ENCODE measurements around the gene FAIM2.
A peak's percentile ranks its signal among the peaks of the same experiment; 100 is the strongest.
"Not testable (repeated sequence)": the region's sequence is repeated elsewhere in the genome, so short reads cannot be mapped to it uniquely, and the experiment has no call there.

Gene FAIM2

DNA sequence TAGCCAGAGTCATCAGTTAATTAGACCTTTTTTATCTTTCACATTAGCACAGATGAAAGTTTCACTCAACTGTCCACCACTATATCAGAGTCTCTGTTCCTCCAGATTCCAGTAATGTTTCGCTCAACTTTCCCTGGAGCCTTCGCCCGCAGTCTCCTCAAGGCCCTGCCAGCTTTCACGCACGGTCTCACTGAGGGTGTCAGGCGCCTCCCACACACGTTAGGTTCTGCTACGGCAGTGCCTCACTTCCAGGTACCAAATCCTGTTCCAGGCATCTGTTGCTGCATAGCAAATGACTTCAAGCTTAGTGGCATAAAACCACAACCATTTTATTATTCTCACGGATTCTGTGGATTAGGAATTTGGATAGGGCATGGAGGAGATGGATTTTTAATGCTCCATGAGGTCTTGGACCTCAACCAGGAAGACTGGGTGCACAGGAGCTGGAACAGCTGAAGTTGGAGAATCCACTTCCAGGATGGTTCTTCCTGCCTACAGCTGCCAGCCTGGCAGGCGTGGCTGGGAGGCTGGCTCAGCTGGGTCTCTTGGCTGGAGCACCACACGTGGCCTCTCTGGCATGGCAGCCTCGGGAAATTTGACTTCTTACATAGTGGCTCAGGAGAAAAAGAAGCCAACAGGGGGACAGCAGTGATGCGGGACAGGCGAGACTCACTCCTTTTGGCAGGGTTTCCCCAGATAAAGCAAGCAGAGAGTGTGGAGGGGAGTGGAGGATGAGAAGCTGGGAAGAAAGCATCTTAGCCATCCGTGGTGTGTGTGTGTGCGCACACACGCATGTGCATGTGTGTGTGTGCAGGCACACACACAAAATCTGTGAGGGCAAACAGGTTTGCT is 39.5 kb downstream of the FAIM2 start:
- no peak for DNase-seq (ENCODE audit: low spot score)

DNA sequence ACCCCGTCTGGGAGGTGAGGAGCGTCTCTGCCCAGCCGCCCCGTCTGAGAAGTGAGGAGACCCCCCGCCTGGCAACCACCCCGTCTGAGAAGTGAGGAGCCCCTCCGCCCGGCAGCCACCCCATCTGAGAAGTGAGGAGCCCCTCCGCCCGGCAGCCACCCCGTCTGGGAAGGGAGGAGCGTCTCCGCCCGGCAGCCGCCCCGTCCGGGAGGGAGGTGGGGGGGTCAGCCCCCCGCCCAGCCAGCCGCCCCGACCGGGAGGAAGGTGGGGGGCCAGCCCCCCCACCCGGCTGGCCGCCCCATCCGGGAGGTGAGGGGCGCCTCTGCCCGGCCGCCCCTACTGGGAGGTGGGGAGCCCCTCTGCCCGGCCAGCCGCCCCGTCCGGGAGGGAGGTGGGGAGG is 42.8 kb downstream of the FAIM2 start:
- not testable (repeated sequence) for DNase-seq (ENCODE audit: low spot score)

DNA sequence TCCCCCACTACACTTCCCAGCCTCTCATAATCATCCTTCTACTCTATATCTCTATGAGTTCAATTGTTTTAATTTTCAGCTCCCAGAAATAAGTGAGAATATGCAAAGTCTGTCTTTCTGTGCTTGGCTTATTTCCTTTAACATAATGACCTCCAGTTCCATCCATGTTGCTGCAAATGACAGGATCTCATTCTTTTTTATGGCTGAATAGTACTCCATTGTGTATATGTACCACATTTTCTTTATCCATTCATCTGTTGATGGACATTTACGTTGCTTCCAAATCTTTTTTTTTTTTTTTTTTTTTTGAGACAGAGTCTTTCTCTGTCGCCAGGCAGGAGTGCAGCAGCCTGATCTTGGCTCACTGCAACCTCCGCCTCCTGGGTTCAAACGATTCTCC is 47.8 kb downstream of the FAIM2 start:
- not testable (repeated sequence) for DNase-seq (ENCODE audit: low spot score)

DNA sequence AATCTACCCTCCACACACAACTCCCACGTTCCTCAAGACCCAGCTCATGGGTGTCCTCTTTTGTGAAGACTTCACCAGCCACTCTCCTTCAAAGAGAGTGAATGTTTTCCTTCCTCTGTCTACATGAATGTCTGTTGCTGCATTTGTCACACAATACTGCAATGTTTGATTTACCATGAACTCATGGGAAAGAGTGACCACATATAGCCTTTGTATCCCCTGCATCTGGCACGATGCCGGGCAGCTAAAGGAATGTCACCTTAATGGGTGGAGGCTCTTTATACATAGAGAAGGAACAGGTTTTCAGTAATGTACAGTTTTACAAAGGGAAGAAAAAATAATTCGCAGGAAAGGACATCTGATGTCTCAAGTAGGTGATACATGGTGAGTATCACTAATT is 48.7 kb downstream of the FAIM2 start:
- DNase-seq (ENCODE audit: low spot score), result no peak

DNA sequence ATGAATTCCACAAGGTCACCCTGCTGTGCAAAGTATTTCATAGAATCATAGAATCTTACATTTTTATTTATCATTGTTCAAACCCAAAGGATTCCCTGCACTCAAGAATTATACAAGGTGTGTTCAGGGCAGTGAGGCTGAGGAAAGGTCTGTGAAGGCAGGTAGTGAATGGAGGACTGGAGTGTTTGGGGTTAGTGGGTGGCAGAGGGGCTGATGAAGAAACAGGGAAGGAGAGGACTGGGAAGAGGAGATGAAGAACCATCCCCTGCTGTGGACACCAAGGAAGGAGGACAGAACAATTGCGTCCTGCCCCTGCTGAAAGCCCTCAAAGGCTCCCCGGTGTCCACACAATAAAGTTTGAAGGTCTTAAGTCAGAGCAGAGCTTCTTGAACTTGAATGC is 50.0 kb downstream of the FAIM2 start:
- DNase-seq (ENCODE audit: low spot score), result no peak

DNA sequence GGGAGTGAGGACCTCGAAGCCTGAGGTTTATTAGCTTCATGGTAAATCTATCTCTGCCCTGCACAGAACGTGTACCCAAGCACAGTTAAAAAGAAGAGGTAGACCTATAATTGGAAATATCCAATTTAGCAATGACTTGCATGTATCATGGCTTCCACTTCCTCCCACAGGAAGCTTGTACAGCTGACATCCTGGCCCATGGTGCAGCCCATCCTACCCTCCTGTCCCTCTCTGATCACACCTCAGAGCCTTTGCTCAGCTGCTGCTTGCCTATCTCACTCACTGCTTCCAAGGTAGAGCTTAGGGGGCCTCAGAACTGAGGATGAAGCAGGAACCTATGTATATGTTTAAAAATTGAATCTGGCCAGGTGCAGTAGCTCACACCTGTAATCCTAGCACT is 56.5 kb downstream of the FAIM2 start:
- DNase-seq (ENCODE audit: low spot score), result no peak

DNA sequence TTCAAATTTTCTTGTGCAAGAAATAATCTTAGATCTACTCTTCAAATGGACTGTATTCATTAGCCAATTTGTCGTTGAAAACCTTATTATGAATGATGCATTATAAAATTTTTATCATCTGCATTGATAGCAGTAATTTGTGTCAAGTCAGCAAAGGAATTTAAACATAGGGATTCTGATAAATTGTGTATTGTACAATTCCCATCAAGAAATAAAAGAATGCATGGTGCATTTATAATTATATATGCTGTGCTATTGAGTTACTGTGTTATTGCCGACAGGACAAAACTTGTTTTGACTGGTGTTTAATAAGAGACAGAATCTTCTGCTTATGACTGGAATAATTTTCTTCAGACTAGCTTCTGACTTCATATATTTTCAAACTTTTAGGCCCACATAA is 57.7 kb downstream of the FAIM2 start:
- no peak for DNase-seq (ENCODE audit: low spot score)

DNA sequence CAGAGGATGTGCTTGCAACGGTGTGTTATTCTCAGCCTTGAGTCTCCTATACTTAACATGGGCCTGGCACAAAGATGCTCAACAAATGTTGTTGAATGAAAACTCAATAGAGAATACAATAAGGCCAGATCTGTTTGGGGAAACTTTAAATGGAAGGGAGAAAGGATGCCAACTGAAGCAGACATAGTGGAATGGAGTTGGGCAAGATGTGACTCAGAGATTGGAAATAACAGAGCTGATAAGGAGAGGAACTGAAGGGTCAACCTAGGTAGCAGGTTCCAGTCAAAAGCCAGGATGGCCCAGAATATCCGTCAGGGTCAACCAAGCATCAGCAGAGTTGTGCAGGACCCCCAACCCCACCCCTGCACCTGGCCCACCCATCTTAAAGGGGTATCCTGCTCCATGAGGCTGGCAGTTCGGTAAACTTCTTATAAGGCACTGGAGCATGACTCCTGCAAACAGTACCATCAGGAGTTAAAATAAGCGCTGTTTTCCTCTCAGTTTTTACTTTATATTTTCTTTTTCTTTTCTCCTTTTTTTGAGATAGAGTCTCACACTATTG is 59.7 kb downstream of the FAIM2 start:
- DNase-seq (ENCODE audit: low spot score), result no peak

DNA sequence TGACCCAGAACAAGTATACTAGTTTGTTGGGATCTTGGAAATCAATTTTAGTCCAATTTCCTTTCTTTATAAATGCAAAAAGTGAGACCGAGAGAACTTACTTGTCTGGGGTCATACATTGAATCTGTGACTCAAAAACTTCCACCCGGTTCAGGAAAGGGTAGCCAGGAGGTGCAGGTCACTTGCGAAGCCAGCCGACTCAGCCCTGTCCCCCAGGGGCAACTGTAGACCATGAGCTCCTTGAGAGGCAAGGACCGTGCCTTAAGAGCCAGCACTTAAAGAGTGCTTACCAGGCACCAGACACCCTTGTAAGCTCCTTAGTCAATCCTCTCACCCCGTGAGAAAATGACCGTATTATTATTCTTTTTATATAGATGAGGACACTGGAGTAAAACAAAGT is 60.3 kb downstream of the FAIM2 start:
- no peak for DNase-seq (ENCODE audit: low spot score)

DNA sequence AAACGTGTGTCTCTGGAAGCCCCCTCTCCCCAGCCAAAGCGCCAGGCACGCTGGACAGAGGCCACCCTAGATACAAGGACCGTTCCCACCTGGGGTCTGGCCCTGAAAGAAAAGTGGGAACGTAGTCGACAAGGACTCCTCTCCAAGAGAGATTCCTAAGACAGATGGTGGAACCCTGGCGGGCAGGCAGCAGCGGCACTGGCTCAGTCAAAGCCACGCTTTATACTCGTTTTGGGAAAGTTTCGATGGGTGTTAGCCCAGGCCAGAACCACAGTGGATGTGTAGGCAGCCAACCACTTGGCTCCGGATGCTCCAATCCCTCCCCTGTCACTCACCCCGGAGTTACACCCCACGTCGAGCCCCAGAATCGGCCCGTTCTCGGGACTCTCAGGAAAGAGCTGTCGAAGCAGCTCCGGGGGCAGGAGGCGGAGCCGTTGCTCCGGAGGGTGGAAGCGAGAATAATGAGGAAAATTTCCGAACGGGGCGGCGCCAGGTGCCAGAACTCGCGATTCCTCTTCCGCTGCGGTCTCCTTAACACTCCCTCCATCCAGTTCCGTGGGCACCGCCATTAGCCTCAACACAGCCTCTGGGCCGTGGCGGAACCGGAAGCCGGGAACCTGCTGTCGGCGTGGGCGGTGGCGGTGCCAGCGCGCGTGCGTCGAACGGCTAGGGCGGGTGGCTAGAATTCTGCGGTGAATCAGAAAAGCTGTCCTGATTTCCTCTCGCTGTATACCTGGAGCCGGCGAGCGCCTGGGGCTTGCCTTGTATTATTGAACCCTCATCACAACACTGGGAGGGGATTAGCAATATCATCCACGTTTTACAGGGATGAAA is 61.0 kb downstream of the FAIM2 start, which contains the start of gene BCDIN3D:
Gene BCDIN3D (minus strand): TSS at position 588 of the 834 bp plus-strand sequence. CDS start 19 bp downstream, at position 569.
- DNase-seq (ENCODE audit: low spot score), result peak; percentile 78

DNA sequence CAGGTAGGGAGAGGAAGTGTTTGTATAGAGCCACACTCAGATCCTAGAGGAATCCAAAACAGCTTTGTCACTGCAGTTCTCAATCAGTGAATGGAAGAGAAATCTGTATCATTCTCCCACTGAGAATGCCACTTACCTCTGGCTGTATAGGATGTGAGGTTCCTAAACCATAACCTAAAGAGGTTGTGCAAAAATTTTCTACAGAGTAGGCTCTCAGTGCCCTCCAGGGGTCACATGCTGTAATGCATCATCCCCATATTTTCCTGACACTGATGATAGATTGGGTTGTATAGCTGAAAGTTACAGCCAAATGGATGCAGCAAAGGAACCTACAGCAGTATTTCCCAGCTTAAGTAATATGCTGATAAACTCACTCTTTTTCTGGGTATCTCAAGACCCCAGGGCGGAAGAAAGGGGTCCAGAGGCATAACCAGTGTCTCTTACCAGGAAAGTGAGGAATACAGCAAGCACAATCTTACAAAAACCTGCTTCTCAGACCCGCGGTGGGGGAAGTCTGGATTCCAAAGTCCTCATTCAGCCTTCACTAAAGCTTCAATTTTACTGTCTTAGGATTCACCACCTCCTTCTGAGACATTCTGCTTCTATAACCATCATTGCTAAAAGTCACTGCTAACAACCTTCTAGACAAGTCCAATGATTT is 64.6 kb downstream of the FAIM2 start:
- peak; percentile 42 for DNase-seq (ENCODE audit: low spot score)

DNA sequence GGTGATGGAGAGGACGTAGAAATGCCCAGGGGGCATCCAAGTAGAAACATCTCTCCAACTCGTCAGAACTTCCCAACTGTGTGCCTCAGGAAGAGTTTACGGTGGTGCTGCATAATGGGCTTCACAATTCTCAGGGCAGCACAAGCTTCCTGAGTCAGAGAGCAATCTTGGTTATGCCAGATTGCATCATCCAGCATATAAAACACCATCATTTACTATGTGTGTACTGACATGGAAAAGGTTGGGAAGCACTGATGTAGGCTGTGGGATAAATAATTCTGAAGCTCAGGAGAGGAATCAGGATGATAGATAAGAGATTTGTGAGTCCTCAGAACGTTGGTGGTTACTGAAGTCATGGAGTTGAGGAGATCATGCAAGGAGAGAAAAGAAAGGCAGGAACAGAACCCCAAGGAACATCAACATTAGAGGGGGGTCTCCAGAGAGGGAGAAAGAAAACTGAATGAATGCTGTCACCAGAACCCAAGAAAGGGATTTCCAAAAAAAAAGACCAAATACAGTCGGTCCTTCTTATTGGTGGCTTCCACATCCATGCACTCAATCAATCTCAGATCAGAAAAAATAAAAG is 70.8 kb downstream of the FAIM2 start:
- no peak for DNase-seq (ENCODE audit: low spot score)

DNA sequence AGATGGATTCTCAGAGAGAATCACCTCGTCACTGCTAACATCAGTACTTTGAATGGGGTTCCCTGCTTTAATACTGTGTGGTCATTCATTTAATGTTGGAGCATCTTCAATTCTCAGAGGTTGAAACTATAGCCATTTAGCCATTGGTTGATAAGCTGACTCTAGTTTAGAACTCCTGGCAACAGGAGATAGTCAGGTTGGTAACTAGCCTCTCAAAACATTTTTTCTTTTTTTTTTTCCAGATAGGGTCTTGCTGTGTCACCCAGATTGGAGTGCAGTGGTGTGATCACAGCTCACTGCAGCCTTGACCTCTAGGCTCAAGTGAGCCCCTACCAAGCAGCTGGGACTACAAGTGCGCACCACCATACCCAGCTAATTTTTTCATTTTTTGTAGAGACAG is 72.0 kb downstream of the FAIM2 start:
- no peak for DNase-seq (ENCODE audit: low spot score)

DNA sequence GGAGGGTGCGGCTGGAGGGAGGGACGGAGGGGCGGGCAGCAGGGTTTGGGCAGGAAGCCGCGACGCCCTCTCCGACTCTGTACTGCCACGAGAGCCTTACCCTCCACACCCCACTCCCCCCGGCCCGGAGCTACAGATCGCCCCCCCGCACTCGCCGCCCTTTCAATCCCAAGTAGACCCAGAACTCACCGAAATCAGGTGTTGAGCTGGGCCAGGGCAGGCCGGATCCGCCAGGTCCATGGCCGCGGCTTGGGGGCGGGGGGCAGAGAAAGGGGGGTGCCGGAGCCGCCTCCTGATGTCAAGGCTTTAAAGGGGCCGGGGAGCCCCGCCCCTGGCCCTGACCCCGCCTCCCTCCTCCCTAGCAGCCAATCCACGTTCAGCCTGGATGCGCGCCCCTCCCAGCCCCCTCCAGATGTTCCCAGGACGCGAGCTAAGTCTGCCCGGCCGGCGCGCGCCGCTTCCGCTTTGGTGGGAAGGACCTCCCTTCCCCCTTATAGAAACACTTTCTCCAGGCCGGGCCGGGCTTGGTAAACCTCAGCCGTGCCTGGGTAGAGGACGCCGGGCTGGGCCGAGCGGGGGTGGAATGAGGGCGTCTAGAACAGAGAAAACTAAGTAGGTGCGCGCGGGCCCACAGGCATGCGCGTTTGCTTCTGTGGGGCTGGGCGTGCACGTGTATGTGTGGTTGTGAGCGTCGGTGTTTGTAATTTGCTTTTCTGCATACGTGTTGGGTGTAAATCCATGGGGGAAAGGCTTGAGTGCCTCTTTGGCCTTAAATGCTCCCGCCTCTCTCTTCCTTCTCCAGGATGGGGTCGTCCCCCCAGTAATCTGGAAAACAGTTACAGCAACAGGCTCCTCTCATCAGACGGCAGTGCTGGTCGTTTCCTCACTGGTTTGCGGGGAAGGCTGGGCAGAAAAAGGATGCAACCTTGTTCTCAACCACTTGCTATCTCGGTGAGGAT is 75.3 kb downstream of the FAIM2 start, which contains the start of gene NCKAP5L:
Gene NCKAP5L (minus strand): TSS at position 281 of the 959 bp plus-strand sequence. CDS start 24,369 bp downstream, outside the sequence.
- DNase-seq (ENCODE audit: low spot score), result peak; percentile 97

DNA sequence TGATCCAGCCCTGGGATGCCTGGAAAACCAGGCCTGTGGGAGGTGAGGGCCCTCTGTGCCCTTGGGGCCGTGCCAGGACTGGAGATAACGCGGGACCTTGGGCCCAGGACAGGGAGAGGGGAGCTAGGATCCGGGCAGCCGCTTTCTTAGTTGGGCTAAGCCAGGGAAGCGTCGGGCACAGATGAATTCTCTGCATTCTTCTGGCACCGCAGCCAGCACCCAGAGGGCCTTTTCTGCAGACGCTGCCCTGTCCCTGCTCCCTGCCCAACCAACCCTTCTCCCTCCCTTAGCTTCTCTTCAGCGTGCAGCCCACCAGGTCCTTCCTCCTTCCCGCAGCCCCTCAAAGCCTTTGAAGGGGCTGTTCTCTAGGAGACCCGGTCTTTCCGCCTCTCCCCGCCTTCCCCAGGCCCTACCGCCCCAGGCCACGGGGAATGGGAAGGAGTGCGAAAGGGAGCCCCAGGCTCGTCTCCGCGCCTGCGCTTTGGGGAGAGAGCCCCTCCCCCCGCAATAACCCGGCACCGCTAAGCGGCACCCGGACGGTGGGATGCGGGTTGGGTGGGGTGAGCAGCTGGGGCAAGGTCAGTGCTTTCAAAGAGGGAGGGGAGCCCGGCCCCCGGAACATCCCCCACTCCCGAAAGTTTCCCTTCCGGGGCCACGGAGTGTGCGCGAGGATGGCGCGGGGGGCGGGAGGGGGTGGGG is 76.2 kb downstream of the FAIM2 start:
- peak; percentile 41 for DNase-seq (ENCODE audit: low spot score)

DNA sequence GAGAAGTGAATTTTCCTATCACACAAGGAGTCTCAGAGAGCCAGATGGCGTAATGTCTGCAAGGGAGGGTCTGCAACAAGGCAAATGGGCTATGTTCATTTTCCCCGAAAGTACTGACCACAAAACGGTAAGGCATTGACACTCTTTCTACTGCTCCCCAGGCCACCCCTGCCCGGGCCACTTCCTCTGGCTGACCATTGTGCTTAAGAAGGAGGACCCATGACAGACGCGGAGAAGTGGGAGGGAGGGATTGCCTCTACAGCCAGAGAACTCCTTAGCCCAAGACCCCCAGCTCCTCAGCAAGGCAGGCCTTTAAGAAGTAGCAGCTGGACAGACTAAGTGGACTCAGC is 76.7 kb downstream of the FAIM2 start:
- no peak for DNase-seq (ENCODE audit: low spot score)

DNA sequence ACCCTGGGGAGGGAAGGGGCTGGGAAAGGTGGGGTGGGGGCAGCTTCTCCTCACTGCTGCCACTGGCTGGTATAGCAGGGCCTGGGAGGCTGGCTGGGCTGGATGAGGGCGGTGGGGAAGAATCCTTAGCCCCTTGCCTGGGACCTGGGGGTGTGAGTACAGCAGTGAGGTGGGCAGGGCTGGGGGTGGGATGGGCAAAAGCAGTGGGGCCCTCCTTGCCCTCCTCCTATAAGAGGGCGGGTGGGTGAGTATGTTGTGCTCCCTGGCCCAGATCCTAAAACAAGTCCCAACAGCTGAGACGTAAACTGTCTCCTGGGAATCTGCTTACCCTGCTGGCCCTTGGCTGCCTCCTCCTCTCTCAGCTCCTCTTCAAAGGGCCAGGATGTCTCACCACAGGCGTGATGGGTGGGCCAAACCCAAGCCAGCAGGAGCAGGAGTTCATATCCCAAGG is 77.7 kb downstream of the FAIM2 start:
- no peak for DNase-seq (ENCODE audit: low spot score)

DNA sequence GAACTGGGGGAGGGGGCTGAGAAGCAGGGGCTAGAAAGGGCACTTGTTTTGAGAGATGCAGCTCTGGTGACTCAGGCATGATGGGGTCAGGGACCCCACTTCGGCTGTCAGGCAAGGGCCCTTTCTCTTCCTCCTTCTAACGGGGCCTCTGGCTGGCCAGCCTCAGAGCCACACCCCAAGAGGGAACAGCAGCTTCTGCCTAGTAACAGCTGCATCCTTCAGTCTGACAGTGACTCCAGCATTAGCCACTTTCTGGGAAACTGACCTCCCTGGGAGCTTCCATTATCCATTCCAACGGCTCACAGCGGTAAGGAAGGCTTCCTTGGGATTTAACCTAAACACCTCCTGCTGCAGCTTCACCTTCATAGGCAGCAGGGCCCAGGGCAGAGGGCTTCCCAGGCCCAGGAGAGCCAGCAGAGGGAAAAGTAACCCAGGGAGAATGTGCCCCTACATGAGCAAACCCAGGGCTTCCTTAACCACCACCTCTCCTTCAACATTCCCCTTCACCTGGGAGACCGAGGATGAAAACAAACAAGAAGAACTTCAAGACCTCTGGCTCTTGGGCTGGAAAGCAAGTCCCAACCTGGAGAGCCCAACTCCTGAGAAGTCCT is 78.2 kb downstream of the FAIM2 start:
- DNase-seq (ENCODE audit: low spot score), result no peak

DNA sequence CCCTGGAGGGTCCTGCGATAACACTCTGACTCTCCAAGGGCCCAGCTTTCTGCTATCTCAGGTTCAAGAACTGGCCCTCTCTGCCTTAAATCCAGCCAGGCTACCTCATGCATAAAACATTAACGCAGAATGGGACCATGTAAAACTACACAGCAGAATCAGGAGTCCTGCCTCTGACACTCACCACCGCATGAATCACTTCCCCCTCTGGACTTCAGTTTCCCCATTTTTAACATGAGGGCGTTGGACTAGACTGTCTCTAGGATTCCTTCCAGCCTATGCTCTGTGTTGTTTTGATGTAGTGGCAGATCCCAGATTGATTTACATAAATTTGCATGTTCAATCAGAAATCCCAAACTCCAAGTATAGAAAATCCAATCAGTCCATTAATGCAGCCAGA is 78.8 kb downstream of the FAIM2 start:
- DNase-seq (ENCODE audit: low spot score), result no peak

Data from COLO829 (cell line).